ENCODE data around the gene SLC26A11.

The SLC26A11 gene

GRCh38 chr17:80187090-80187489, 33.1 kb upstream of the SLC26A11 start:
- no peak for DNase-seq (ENCODE audit: low read depth in 1 of 2, low spot score in 1 of 2)
- Histone ChIP-seq H3K27me3 (ENCODE audit: insufficient read depth, poor library complexity, severe bottlenecking) (no peaks in the 10 kb centered on the region), H3K27ac (replicated peaks) (no peak overlapping the region), H3K4me3 (replicated peaks; ENCODE audit: insufficient read depth, low read length) (no peak overlapping the region)
- no peak for TF ChIP-seq REST (IDR thresholded peaks at IDR 0.05; ENCODE audit: insufficient replicate concordance, low read depth)
- TF ChIP-seq GABPA (IDR thresholded peaks at IDR 0.05; ENCODE audit: low read depth), result no peak
- no peak for TF ChIP-seq SPI1 (IDR thresholded peaks at IDR 0.05; ENCODE audit: borderline replicate concordance, low read depth)
- no peak for TF ChIP-seq POLR2AphosphoS5 (IDR thresholded peaks at IDR 0.05; ENCODE audit: low read depth)
- no peak for TF ChIP-seq CTCF (IDR thresholded peaks at IDR 0.05; ENCODE audit: insufficient read depth, low read length)

GRCh38 chr17:80187515-80187941, 32.7 kb upstream of the SLC26A11 start:
- no peak for DNase-seq (ENCODE audit: low read depth in 1 of 2, low spot score in 1 of 2)
- no peak for TF ChIP-seq POLR2AphosphoS5 (IDR thresholded peaks at IDR 0.05; ENCODE audit: low read depth)
- TF ChIP-seq REST (IDR thresholded peaks at IDR 0.05; ENCODE audit: insufficient replicate concordance, low read depth), result no peak
- no peak for TF ChIP-seq SPI1 (IDR thresholded peaks at IDR 0.05; ENCODE audit: borderline replicate concordance, low read depth)
- no peak for TF ChIP-seq CTCF (IDR thresholded peaks at IDR 0.05; ENCODE audit: insufficient read depth, low read length)
- TF ChIP-seq GABPA (IDR thresholded peaks at IDR 0.05; ENCODE audit: low read depth), result no peak
- peaks cover 1% of the 10 kb centered on the region for H3K27me3 ChIP-seq (ENCODE audit: insufficient read depth, poor library complexity, severe bottlenecking)
- H3K4me3 ChIP-seq (replicated peaks; ENCODE audit: insufficient read depth, low read length), result no peak overlapping the region
- no peak overlapping the region for H3K27ac ChIP-seq (replicated peaks)

- Histone ChIP-seq H3K27ac (replicated peaks) (no peak overlapping the region), H3K4me3 (replicated peaks; ENCODE audit: insufficient read depth, low read length) (no peak overlapping the region), H3K27me3 (ENCODE audit: insufficient read depth, poor library complexity, severe bottlenecking) (peaks cover 6% of the 10 kb centered on the region)
- DNase-seq (ENCODE audit: low read depth in 1 of 2, low spot score in 1 of 2), result no peak
- TF ChIP-seq SPI1 (IDR thresholded peaks at IDR 0.05; ENCODE audit: borderline replicate concordance, low read depth), result no peak
- no peak for TF ChIP-seq REST (IDR thresholded peaks at IDR 0.05; ENCODE audit: insufficient replicate concordance, low read depth)
These were observed 30.6 kb upstream of the SLC26A11 start for GRCh38 chr17:80189611-80190010.

GRCh38 chr17:80190716-80191115, 29.5 kb upstream of the SLC26A11 start:
- no peak for DNase-seq (ENCODE audit: low read depth in 1 of 2, low spot score in 1 of 2)
- TF ChIP-seq SPI1 (IDR thresholded peaks at IDR 0.05; ENCODE audit: borderline replicate concordance, low read depth), result no peak
- no peak for TF ChIP-seq POLR2AphosphoS5 (IDR thresholded peaks at IDR 0.05; ENCODE audit: low read depth)
- TF ChIP-seq GABPA (IDR thresholded peaks at IDR 0.05; ENCODE audit: low read depth), result no peak
- TF ChIP-seq REST (IDR thresholded peaks at IDR 0.05; ENCODE audit: insufficient replicate concordance, low read depth), result no peak
- no peak for TF ChIP-seq CTCF (IDR thresholded peaks at IDR 0.05; ENCODE audit: insufficient read depth, low read length)
- Histone ChIP-seq H3K27ac (replicated peaks) (no peak overlapping the region), H3K4me3 (replicated peaks; ENCODE audit: insufficient read depth, low read length) (no peak overlapping the region), H3K27me3 (ENCODE audit: insufficient read depth, poor library complexity, severe bottlenecking) (peaks cover 6% of the 10 kb centered on the region)
